ENCODE measurements around the gene C3. TPM values are rescaled to one million over a fixed set of nuclear protein-coding genes. Genes with fewer than 3 reads are reported as not detected.
A peak's percentile ranks its signal among the peaks of the same experiment; 100 is the strongest.

The C3 gene
- total RNA-seq, 3 donors from 2014 or later = 42.2 to 473 (median 261) TPM

DNA sequence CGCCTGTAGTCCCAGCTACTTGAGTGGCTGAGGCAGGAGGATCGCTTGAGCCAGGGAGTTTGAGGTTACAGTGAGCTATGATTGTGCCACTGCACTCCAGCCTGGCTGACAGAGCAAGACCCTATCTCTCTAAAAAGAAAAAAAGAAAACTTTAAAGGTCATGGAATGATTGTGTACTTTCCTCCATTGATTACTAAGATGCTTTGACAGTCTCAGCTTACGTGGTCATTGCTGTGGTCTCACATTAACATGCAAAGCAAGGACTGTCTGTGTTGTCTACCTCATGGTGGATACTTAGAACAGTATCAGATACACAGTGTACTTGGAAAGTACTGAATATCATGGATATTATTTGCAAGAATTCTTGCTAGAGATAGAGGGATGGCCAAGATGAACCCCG is 36.5 kb downstream of the C3 start:
- intact Hi-C loops (cut with DNase I, micrococcal nuclease) = no loop called here
- Histone ChIP-seq H3K4me1 (ENCODE audit: low read depth) (no peaks in the 10 kb centered on the region), H3K36me3 (ENCODE audit: low read depth) (no peaks in the 10 kb centered on the region), H3K9me3 (no peaks in the 10 kb centered on the region), H3K4me3 (no peak overlapping the region)
- TF ChIP-seq, protein P1, sequence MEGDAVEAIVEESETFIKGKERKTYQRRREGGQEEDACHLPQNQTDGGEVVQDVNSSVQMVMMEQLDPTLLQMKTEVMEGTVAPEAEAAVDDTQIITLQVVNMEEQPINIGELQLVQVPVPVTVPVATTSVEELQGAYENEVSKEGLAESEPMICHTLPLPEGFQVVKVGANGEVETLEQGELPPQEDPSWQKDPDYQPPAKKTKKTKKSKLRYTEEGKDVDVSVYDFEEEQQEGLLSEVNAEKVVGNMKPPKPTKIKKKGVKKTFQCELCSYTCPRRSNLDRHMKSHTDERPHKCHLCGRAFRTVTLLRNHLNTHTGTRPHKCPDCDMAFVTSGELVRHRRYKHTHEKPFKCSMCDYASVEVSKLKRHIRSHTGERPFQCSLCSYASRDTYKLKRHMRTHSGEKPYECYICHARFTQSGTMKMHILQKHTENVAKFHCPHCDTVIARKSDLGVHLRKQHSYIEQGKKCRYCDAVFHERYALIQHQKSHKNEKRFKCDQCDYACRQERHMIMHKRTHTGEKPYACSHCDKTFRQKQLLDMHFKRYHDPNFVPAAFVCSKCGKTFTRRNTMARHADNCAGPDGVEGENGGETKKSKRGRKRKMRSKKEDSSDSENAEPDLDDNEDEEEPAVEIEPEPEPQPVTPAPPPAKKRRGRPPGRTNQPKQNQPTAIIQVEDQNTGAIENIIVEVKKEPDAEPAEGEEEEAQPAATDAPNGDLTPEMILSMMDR (IDR thresholded peaks at IDR 0.05) = no peak
- DNase-seq (peak in 1 of 3 donors; percentile 5), ATAC-seq (no peak)

DNA sequence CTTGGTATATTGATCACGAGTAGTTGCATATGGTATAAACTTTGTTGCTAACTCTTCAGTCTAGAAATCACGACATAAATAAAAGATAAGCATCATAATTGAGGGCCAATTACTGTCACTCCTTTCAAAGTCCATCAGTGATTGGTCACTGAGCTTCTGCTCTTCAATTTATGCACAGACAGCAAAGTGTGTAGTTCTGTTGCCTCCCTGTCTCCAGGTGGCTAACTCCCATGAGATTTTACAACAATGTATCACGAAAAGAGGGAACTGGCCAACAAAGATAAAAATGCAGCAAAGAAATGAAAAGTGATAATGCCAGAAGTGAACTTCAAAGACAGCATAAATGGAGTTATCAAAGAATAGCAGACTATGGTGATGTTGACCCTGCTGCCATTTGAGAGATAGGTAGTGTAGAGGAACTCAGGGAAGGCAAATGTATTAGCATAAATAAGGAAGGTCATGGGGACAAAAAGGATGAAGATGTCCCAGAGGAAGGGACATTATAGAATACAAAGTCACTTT is 37.8 kb downstream of the C3 start:
- DNase-seq = no peak
- TF ChIP-seq, protein P1 (IDR thresholded peaks at IDR 0.05) = no peak
- Histone ChIP-seq H3K36me3 (ENCODE audit: low read depth) (no peaks in the 10 kb centered on the region), H3K4me3 (no peak overlapping the region), H3K4me1 (ENCODE audit: low read depth) (no peaks in the 10 kb centered on the region), H3K9me3 (no peaks in the 10 kb centered on the region)
- ATAC-seq = no peak
- intact Hi-C loops (cut with DNase I, micrococcal nuclease) = no loop called here

DNA sequence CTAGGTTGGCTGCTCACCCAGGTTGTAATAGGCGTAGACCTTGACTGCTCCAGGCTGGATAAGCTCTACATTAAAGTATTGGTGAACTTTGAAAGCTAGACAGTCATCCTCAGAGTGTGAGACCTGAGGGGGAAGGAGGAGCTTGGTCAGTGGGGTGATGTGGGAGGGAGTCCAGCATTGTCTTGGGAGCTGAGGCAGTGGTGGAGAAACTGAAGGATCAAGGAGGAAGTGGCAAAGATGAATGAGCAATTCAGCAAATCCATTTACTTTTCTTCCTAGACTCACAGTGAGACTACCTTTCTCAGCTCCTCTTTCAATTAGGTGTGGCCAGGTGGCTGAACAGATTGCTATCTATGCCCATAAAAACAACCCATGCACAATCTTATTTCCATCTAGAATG is 40.3 kb downstream of the C3 start:
- H3K4me1 ChIP-seq (ENCODE audit: low read depth) = no peaks in the 10 kb centered on the region
- H3K4me3 ChIP-seq = no peak overlapping the region
- no peak for DNase-seq
- ATAC-seq = no peak
- intact Hi-C loops (cut with DNase I, micrococcal nuclease) = no loop called here
- TF ChIP-seq, protein P1 (IDR thresholded peaks at IDR 0.05) = no peak
- H3K36me3 ChIP-seq (ENCODE audit: low read depth) = no peaks in the 10 kb centered on the region
- no peaks in the 10 kb centered on the region for H3K9me3 ChIP-seq

DNA sequence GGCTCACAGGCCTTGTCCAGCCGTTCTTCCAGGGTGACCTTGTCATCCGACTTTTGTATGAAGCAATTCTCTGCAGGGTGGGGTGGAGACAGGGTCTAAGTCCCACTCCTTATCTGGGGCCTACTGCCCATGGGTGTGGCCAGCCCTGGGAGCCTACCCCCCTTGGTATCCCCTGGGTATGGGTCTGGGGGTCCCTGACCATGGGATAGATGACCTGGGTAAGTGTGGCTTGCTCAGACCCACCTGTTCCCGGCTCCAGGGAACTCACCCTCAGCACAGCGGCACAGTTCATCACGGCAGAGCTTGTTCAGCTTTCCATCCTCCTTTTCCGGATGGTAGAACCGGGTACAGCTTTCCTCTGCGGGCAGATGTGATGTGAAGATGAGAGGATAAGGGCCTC is 41.3 kb downstream of the C3 start:
- H3K36me3 ChIP-seq (ENCODE audit: low read depth) = no peaks in the 10 kb centered on the region

DNA sequence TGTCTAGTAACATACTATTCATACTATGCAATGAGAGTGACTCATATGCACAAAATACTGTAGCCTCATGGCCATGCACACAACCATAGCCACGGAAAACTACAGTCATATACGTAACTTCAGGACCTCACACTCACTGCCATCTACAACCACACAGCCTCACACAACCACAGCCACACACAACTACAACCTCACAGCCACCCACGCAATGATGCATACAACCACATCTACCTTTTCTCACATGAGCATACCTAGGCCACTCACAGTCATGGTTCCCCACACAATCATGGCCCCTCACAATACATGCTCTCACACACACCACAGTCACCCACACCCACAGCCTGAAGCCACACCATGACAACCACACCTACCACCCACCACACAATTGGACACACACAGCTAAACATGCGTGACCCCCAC is 41.8 kb downstream of the C3 start:
- no peak overlapping the region for H3K4me3 ChIP-seq
- no peak for DNase-seq
- intact Hi-C loops (cut with DNase I, micrococcal nuclease) = no loop called here
- no peaks in the 10 kb centered on the region for H3K4me1 ChIP-seq (ENCODE audit: low read depth)
- no peaks in the 10 kb centered on the region for H3K36me3 ChIP-seq (ENCODE audit: low read depth)
- ATAC-seq = no peak
- H3K9me3 ChIP-seq = no peaks in the 10 kb centered on the region
- TF ChIP-seq, protein P1 (IDR thresholded peaks at IDR 0.05) = no peak

More for the DNA sequence above, 41.3 kb downstream of the C3 start:
- DNase-seq = peak in 1 of 3 donors; percentile 19
- Histone ChIP-seq H3K4me1 (ENCODE audit: low read depth) (no peaks in the 10 kb centered on the region), H3K4me3 (no peak overlapping the region), H3K9me3 (no peaks in the 10 kb centered on the region)
- ATAC-seq = no peak
- intact Hi-C loops (cut with DNase I, micrococcal nuclease) = no loop called here
- TF ChIP-seq, protein P1 (IDR thresholded peaks at IDR 0.05) = no peak
